ENCODE data around the gene RTKN2.

The RTKN2 gene

GRCh38 chr10:62180677-62181076 lies 88.0 kb downstream of the RTKN2 start:
- DNase-seq (ENCODE audit: low read depth in 2 of 2, low spot score in 1 of 2): no peak

- no peak for DNase-seq (ENCODE audit: low read depth in 2 of 2, low spot score in 1 of 2)
Observed at GRCh38 chr10:62178568-62178967, 90.1 kb downstream of the RTKN2 start.

- DNase-seq (ENCODE audit: low read depth in 2 of 2, low spot score in 1 of 2): no peak
Observed at GRCh38 chr10:62177111-62177510, 91.5 kb downstream of the RTKN2 start.

GRCh38 chr10:62175251-62175650 lies 93.4 kb downstream of the RTKN2 start:
- DNase-seq (ENCODE audit: low read depth in 2 of 2, low spot score in 1 of 2): no peak

GRCh38 chr10:62172465-62172864 lies 96.2 kb downstream of the RTKN2 start:
- no peak for DNase-seq (ENCODE audit: low read depth in 2 of 2, low spot score in 1 of 2)

- no peak for DNase-seq (ENCODE audit: low read depth in 2 of 2, low spot score in 1 of 2)
Observed at GRCh38 chr10:62171791-62172190, 96.9 kb downstream of the RTKN2 start.

GRCh38 chr10:62170732-62171131 lies 97.9 kb downstream of the RTKN2 start:
- DNase-seq (ENCODE audit: low read depth in 2 of 2, low spot score in 1 of 2): no peak

GRCh38 chr10:62166331-62167131 lies 102.1 kb downstream of the RTKN2 start:
- DNase-seq (ENCODE audit: low read depth in 2 of 2, low spot score in 1 of 2): no peak

- no peak for DNase-seq (ENCODE audit: low read depth in 2 of 2, low spot score in 1 of 2)
Observed at GRCh38 chr10:62165803-62166202, 102.8 kb downstream of the RTKN2 start.

GRCh38 chr10:62163024-62163423 lies 105.6 kb downstream of the RTKN2 start:
- no peak for DNase-seq (ENCODE audit: low read depth in 2 of 2, low spot score in 1 of 2)

- no peak for DNase-seq (ENCODE audit: low read depth in 2 of 2, low spot score in 1 of 2)
Observed at GRCh38 chr10:62162261-62162981, 106.2 kb downstream of the RTKN2 start.

- no peak for DNase-seq (ENCODE audit: low read depth in 2 of 2, low spot score in 1 of 2)
Observed at GRCh38 chr10:62159351-62159750, 109.3 kb downstream of the RTKN2 start.

- no peak for DNase-seq (ENCODE audit: low read depth in 2 of 2, low spot score in 1 of 2)
Observed at GRCh38 chr10:62157601-62158000, 111.0 kb downstream of the RTKN2 start.

- no peak for DNase-seq (ENCODE audit: low read depth in 2 of 2, low spot score in 1 of 2)
Observed at GRCh38 chr10:62155054-62155680, 113.5 kb downstream of the RTKN2 start.

- no peak for DNase-seq (ENCODE audit: low read depth in 2 of 2, low spot score in 1 of 2)
Observed at GRCh38 chr10:62154231-62154630, 114.4 kb downstream of the RTKN2 start.

- DNase-seq (ENCODE audit: low read depth in 2 of 2, low spot score in 1 of 2): no peak
Observed at GRCh38 chr10:62153191-62153590, 115.5 kb downstream of the RTKN2 start.

- no peak for DNase-seq (ENCODE audit: low read depth in 2 of 2, low spot score in 1 of 2)
Observed at GRCh38 chr10:62149621-62150020, 119.0 kb downstream of the RTKN2 start.

- DNase-seq (ENCODE audit: low read depth in 2 of 2, low spot score in 1 of 2): no peak
Observed at GRCh38 chr10:62148155-62148554, 120.5 kb downstream of the RTKN2 start.

GRCh38 chr10:62147425-62147824 lies 121.2 kb downstream of the RTKN2 start:
- DNase-seq (ENCODE audit: low read depth in 2 of 2, low spot score in 1 of 2): no peak

GRCh38 chr10:62136931-62137330 lies 131.7 kb downstream of the RTKN2 start:
- no peak for DNase-seq (ENCODE audit: low read depth in 2 of 2, low spot score in 1 of 2)

GRCh38 chr10:62133618-62134017 lies 135.0 kb downstream of the RTKN2 start:
- no peak for DNase-seq (ENCODE audit: low read depth in 2 of 2, low spot score in 1 of 2)
